ENCODE results near the gene ACER1.

DNA sequence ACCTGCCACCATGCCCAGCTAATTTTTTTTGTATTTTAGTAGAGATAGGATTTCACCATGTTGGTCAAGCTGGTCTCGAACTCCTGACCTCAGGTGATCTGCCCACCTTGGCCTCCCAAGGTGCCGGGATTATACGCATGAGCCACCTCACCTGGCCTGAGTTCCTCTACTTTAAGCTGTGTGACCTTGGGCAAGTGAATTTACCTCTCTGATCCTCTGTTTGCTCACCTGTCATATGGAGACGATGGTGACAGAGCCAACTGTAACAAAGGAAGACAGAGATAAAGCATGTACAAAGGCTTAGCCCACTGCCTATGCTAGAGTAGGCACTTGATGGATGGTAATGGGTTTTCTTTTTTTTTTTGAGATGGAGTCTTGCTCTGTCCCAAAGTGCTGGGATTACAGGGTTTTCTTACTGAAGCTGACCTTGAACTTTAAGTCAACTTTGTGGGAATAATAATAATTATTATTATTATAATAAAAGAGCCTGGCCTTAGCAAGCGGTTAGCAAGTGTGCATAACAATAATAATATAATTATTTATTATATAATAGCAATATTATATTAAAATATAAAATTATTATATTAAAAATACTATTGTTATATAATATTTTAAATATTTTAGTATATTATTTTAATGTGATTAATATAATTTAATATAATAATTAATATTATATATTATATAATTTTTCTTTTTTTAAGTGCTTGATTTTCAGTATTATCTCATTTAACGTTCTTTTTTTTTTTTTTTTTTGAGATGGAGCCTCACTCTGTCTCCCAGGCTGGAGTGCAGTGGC lies 1.3 kb upstream of the ACER1 start:
- TF ChIP-seq POLR2A (IDR thresholded peaks at IDR 0.05), result no peak
- TF ChIP-seq, protein P1, sequence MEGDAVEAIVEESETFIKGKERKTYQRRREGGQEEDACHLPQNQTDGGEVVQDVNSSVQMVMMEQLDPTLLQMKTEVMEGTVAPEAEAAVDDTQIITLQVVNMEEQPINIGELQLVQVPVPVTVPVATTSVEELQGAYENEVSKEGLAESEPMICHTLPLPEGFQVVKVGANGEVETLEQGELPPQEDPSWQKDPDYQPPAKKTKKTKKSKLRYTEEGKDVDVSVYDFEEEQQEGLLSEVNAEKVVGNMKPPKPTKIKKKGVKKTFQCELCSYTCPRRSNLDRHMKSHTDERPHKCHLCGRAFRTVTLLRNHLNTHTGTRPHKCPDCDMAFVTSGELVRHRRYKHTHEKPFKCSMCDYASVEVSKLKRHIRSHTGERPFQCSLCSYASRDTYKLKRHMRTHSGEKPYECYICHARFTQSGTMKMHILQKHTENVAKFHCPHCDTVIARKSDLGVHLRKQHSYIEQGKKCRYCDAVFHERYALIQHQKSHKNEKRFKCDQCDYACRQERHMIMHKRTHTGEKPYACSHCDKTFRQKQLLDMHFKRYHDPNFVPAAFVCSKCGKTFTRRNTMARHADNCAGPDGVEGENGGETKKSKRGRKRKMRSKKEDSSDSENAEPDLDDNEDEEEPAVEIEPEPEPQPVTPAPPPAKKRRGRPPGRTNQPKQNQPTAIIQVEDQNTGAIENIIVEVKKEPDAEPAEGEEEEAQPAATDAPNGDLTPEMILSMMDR (IDR thresholded peaks at IDR 0.05), result no peak

All from esophagus squamous epithelium (tissue), 4 donors.